SH-SY5Y (cell line): ENCODE data around the gene PHF24.

ENCODE experiments used
- GATA2 ChIP-seq: IDR thresholded peaks from 2 replicates; pipeline ENCODE4 v1.6.1; 2011; ENCODE audit warnings: mild to moderate bottlenecking, low read depth, low read length
- GATA3 ChIP-seq: IDR thresholded peaks from 2 replicates; pipeline ENCODE4 v1.6.1; 2011; ENCODE audit warnings: low read depth, mild to moderate bottlenecking, low read length, moderate library complexity

- no peak for TF ChIP-seq GATA3
- no peak for TF ChIP-seq GATA2
Observed at GRCh38 chr9:34963552-34963951, 5.5 kb downstream of the PHF24 start.
